Non-pigmented ciliary epithelial cell (primary cell): ENCODE results near the gene FAT1.

Experiments used
- DNase-seq: peaks from one replicate; pipeline ENCODE4 v3.0.0-alpha.2; 2010; ENCODE audit warnings: low read depth

Gene FAT1

DNA sequence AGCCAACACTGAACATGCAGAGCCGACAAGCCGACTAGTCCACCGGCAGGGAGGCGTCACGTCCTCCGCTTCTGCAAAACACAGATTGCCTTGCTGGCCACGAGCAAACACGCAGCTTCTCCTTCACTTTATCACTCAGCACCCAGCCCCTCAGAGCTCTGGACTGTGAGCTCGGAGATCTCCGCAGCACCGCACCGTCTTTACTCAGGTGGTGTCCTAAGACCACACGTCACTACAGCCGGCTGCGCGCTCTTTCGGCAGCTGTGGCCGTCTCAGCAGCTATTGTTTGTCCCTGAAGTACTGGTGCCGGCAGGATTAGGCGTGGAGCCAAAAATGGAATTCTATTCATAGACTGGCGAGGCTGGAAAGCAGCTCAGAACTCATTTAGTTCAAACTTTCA lies 72.0 kb downstream of the FAT1 start:
- DNase-seq: peak; percentile 15

DNA sequence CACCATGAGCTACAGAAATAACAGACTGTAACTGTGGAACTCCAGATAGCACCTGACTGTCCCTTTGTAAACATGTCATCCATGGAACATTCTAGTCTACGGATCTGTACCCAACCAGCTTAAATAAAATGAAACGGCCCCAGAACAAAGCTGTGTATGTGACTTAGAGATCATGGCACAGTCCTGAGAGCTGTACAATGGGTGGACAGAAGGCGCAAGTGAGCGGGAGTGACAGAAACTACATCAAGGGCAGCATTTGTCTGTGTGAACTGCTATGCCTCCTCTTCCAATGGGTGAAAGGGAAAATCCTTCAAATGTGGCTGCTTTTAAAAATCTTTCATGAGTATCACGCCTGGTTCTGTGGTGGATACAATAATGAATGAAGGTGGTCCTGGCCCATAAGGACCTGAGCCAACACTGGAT lies 72.5 kb downstream of the FAT1 start:
- DNase-seq: no peak

DNA sequence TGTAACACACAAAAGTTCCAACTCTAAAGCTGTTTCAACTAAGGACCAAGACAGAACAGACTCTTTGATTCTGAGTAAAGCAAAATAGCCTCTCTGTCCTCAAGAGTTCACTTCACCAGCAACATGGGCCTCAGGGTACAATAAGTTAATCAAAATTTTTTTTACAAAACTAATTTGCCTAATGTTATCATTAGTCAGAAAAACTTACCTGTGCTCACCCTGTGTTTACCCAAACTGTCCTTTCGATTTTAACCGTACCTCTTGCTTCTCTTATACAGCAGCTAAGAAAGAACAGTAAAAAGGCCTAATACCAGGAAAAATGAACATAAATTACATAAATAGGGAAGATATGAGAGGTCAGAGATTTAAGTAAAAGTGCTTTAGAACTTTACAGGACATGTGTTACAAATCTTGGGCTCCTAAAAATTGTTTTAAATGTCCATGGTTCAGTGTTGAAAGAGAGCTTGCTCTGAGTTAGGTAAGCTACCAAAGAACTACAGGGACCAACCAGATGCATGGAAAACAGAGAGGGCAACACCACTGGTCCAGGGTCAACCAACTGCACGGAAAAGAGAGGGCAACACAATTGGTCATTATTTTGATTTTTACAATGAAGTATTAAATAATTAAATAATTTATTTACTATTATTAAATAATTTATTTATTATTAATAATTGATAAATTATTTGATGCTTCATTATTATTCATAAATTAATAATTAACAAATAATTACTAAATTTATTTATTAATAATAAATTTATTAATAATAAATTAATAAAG lies 73.1 kb downstream of the FAT1 start:
- DNase-seq: no peak

DNA sequence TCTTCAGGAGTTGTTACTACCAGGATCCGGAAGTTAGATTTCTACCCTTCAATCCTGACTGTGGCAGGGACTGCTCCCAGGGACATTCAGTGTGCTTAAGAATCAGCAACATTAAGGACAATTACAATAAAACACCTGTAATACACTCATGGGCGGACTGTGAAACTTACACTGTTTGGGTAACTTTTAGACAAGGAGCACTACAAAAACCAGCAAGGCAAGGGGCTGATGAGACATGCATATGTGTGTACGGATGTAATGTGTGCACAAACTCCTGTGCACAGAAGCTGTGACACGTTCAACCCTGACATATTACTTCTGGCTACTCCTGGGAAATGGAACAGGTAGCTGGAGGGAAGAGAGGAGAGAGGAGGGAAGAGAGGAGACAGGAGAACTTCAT lies 75.8 kb downstream of the FAT1 start:
- DNase-seq: no peak

DNA sequence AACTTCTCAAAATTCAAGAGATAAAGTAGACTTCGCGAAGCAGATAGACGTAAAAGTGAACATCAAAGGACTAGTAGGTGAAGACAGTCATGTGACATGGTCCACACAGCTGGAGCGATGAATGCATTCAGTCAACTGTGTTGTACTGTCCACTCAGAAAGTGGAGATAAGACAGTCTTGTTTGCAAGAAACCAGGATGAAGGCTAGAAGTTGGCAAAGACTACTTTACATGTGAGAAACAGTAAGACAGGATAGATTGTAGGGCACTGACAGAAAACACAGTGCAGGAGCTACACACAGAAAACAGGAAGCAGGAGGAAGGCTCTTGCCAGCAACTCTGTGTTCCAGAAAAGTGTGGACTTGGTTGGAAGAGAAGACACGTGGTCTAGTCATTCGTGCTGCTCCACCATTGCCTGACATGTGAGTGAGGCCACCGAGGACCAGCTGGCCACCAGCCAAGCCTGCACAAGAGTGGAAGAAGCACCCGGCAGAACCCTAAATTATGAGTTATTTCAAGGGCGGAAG lies 78.9 kb downstream of the FAT1 start:
- no peak for DNase-seq

DNA sequence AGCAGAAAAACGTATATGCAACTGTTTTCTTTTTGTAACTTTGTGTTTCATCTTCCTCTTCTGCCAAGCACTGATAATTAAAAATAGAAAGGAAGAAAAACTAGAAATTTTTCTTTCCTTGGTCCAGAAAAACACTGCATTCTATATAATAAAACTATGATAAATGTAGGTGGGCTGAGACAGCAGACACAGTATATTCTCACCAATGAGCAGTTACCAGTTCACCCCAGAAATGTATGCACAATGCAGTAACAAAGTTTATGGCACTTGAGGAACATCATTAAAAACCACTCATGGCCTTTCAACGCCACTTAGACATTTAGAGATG lies 79.4 kb downstream of the FAT1 start:
- no peak for DNase-seq

DNA sequence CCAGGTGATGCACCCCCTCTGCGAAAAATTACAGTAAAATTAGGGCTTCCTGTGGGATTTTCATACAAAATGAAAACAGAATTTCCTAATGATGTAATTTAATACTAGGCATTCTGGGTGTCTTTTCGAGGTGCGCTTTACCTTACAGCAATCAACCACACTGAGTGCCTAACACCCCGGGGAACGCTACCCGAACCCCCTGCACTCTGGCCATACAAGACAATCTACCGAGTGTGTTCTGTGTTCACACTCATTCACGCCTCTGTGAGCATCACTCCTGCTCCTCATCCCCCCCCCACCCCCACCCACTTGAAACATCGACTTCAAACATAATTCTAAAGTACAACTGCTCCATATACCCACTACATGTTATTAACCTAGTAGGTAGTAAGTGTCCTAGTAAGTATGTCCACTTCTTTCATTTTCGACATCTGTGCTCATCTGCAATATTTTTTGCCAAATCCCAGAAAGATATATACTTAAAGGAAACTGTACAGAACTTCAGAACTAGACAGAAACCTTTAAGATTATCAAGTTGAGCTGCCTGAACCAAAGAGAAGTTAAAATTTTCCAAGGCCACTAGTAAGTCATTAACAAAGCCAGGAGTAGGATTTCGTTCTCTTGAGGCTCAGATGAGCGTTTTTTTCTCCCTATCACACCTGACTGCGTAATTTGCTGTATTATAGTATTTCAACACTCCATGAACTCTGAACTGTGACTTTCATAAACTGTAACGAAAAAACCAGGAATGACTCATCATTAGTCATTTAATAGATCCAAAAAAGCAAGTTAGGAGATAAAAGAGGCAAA lies 80.0 kb downstream of the FAT1 start:
- no peak for DNase-seq

DNA sequence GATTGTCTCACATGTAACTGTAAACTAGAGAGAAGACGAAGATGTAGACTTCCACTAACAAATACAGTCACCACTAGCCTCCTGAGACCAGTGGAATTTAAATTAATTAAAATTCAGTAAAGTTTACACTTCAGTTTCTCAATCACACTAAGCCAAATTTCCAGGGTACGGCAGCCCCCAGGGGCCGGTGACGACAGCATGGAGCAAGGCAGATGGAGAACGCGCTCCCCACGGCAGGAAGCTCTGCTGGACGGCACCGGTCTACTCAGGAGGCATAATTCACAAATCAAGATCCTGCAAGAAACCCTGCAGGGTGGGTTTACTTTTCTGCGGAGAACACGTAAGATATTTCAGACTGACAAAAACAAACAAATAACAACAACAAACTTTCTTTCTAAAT lies 80.7 kb downstream of the FAT1 start:
- no peak for DNase-seq

DNA sequence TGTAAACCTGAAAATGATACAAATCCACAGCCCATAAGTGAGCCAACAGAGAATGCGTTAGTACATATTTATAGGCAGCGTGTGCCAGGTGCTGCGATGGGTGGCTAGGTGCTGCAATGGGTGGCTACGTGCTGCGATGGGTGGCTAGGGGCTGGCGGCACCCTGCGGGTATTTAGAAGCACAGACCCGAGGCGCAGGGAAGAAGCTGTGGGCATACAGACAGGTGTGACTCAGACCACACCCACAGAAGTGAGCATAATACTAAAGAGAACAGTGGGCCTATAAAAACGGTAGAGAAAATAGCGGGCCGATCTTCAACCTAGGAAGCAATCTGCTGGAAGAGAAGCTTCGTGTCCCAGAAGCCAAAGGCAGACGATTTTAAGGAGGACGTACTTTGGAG lies 81.1 kb downstream of the FAT1 start:
- DNase-seq: no peak

DNA sequence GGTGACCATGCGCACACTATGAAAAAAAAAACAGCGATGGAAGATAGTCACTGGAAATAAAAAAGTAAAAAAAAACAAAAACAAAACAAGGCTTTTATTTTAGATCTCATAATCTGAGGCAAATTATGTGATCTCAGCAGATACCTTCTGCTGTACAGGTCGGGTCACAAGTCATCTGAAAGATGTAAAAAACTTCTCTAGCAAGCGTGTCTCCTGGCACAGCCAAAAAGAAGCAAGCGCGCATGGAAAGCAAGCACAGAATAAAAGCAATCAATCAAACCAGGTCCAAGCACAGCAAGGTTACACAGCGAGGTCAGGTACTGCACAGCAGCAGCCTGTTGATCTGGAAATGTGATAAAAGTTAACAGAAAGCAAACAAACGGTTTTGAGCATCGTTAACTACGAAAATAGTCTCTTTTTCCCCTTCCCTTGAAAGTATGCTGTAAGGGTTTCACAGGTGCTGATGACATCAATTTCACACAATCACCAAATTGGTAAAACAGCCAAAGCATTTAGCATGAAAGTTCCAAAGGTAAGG lies 89.0 kb downstream of the FAT1 start:
- DNase-seq: no peak

DNA sequence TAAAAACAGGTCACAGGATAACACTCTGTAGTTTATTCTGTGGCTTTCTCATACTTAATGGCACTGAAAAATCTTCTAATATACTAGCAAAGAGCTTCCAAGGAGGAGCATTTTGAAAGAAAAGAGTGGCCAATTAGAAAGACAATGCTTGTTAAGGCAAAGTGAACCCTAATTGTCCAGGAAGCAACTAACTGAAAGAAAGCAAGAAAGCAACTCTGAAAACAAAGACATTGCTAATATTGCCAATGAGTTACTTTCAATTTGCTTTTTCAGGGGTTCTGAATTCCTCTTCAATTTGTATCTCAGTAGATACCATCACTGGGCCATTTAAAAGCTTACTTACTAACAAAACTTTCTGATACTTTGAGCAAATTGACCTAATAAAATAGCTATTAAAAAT lies 89.8 kb downstream of the FAT1 start:
- no peak for DNase-seq

DNA sequence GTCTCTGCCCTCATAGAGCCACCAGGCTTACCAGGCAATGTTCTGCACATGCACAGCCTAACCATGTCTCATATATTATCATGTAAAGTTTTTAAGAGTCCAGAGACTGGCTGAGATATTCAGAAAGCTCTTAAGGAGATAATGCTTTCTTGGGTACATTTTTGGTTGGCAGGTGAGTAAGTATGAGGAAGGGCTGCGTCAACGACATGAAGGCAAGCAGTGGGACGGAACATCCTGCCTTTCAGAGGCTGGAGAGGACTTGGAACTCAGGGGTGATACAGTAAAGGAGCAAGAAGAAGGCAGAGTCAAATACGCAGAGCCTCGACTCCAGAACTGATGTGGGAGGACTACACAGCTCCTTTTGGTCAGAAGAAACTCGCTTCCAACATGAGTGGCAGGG lies 93.5 kb downstream of the FAT1 start:
- no peak for DNase-seq

DNA sequence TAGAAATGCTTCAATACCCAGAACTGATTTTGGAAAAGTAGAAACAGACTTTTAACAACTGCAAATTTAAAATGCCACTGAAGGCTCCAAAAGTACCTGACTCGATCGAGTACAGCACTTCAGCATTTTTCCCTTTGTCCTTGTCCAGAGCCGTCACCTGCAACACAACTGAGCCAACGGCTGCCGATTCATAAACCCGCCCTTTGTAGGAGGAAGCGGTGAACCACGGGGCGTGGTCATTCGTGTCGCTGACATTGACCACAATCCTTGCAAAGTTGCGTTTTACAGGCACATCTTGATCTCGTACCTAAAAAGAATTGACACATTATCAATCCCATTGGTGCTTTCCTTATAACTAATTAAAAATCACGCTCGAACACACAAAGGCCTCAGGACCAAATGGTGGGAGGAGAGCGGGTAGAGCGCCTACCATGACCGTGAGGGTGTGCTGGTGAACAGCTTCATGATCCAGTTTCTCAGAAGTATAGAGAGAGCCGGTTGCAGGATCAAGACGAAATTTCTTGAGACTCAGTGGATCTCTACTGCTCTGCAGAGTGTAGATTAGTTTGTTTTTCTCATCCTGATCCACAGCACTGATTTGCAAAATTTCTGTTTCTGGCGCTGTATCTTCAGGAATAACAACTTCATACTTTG lies 95.5 kb downstream of the FAT1 start:
- DNase-seq: no peak

DNA sequence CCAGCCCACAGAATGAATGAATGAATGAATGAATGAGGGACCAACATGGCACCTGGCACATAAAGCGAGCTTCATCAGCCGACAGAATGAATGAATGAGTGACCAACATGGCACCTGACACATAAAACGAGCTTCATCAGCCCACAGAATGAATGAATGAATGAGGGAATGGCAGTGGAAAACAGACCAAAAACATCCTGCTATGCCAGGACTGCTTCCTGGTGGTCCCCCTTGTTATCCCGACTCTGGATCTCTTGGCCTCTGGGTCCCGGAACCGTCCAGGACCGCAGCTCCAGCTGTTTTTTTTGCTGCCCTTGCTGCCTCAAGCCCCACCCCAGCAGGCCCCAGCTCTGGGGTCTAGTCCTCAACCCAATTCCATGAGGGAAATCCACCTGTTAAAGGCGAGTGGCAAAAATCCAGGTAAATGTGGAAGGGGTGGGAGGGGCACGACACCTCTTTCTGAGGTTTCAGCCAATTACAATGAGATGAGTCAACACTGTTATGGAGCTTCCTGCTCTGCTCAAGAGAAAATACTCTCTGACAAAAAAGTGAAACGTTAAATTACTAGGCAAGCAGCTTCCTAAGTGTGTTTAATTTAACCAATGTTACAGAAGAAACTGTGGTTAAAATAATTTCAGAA lies 96.3 kb downstream of the FAT1 start:
- no peak for DNase-seq

DNA sequence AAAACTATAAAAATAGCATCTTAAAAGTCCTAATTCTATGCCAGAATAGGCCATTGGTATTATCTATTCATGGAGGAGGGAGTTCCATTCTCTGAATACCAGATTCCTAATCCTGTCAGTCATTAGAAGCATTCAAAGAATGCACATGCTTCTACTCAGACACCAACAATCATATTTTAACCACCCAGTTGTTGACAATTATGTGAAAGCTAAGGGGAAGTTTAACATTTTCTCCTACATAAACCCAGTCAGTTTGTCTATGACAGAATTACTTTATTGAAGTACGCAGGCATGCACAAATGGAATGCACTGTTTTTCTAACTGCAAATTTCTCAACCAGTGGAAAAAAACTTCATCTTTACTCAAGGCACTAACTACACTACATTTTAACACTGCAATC lies 98.7 kb downstream of the FAT1 start:
- peak; percentile 83 for DNase-seq

DNA sequence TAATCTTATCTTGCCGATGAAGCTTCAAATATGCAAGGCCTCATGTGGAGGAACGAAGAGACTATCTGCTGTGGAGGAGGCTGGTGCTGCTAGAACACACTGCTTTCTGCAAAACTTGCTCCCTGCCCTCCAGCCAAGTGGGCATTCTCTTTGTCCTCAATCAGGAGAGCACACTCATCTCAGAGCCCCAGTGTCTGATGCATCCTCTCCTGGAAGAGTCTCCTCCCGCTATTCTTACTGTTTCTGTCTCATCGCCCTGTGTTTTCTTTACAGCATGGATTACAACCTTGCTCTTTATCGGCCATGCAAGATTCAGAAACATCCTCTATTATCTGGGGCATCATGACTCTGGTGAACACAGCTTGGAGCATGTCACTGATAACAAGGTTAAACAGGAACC lies 100.1 kb downstream of the FAT1 start:
- no peak for DNase-seq

DNA sequence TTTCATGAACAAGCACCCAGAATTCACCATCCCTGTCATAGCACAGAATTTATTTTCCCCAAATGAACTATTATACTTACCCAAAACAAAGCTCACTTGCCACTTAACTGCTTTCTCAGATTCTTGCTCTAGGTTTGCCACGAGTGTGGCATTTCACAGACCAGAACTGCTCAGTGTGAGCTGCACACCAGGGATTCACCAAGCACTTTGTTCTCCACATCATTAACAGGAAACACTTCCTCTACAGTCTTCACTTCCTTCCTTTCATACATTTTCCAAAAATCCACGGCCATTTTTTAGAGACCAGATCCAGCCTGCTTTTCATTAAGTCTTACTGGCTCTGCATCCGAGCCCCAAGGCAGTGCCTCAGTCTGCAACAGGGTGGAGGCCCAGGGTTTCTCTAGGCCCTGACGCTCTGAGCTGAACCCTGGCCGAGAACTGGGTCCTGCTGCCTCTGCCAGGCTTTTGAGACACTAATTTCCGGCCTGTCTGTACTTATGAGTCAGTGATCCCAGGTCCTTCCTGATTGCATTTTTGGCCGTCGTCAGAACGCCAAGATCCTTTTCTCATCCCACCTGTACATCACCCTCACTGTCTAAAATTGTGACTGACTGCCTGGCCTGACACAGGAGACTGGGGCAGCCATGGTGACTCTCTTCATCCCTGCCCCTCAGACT lies 100.7 kb downstream of the FAT1 start:
- no peak for DNase-seq

DNA sequence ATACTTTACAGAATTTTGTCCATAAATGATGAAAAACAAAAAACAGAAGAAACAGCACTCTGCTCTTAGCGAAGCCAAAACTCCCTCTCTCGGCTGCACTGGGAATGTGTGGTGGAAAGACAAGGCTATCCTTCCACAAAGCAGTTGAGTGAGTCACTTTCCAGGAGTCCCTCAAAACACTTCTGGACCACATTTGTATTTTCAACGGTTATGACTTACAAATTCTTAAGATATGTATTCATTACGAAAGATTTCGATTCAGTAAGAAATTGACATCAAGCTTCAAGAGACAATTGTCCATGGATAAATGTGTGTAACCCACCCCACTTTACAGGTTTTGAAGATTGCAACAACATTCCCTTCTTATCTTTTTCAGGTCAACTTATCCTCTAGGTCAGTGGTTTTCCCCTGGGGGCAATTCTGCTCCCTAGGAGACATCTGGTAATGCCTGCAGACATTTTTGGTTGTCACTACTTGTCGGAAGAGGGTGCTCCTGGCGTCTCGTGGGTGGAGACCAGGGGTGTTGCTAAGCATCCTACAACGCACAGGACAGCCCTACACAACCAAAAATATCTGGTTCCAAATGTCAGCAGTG lies 101.6 kb downstream of the FAT1 start:
- DNase-seq: peak; percentile 88

DNA sequence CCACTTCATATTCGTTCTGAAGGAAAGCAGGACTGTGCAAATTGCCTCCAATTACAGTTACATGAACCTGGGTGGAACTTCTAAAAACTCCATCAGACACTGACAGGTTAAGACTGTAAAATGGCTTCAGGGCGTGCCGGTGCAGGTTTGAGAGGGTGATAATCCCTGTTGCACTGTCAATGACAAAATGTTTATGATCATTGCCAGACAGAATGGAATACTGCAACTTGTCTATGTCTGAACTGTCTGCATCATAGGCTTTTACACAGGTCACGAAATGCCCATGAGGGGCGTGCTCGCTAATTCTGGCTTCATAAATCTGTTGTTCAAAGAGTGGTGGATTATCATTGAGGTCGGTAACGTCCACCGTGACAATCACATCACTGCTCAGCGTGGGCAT lies 104.6 kb downstream of the FAT1 start:
- no peak for DNase-seq

DNA sequence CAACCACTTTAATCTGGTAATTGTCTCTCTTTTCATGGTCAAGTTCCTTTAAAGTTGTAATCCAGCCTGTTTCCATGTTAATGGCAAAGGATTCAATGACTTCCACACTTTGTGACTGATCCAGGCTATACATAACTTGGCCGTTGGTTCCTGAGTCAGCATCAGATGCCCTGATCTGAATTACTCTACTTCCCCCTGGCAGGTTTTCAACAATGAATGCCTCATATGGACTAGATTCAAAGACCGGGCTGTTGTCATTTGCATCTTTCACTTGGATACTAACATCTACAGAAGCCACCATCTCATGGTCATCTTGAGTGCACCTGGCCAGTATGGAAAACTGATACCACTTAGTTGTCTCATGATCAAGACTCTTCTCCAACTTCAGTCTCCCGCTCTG lies 105.7 kb downstream of the FAT1 start:
- DNase-seq: no peak

DNA sequence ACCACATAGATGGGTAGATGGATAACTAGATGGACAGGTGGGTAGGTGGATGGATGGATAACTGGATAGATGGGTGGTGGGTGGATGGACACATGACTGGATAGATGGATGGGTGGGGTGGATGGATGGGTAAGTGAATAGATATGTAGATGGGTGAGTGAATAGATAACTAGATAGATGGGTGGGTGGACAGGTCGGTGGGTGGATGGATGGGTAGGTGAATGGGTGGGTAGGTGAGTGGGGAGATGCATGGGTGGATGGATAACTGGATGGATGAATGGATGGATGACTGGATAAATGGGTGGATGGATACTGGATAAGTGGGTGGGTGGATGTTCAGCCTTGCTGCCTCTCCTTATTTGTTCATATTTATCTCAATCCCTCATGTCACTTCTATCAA lies 116.2 kb downstream of the FAT1 start:
- no peak for DNase-seq
